HG02678 (cell line): ENCODE results near the gene KCNMA1.

ENCODE experiments used
- ATAC-seq: cut with Tn5 transposase; IDR thresholded peaks from one replicate; pipeline ENCODE4 v1.9.1; 2021; ENCODE audit warnings: mild to moderate bottlenecking, moderate library complexity; ENCODE audit not compliant: unreplicated experiment

KCNMA1 gene

GRCh38 chr10:77106676-77107075 is 530.9 kb downstream of the KCNMA1 start:
- ATAC-seq, result no peak

GRCh38 chr10:77105761-77106221 is 531.8 kb downstream of the KCNMA1 start:
- ATAC-seq, result no peak

GRCh38 chr10:77104459-77104980 is 533.1 kb downstream of the KCNMA1 start:
- no peak for ATAC-seq

- no peak for ATAC-seq
Measured at GRCh38 chr10:77103213-77103612, 534.4 kb downstream of the KCNMA1 start.

- ATAC-seq, result no peak
Measured at GRCh38 chr10:77101341-77101740, 536.3 kb downstream of the KCNMA1 start.

GRCh38 chr10:77099136-77099535 is 538.5 kb downstream of the KCNMA1 start:
- ATAC-seq, result no peak

- no peak for ATAC-seq
Measured at GRCh38 chr10:77097625-77098024, 540.0 kb downstream of the KCNMA1 start.

GRCh38 chr10:77093126-77093525 is 544.5 kb downstream of the KCNMA1 start:
- ATAC-seq, result no peak

GRCh38 chr10:77091597-77092165 is 545.9 kb downstream of the KCNMA1 start:
- no peak for ATAC-seq

- ATAC-seq, result no peak
Measured at GRCh38 chr10:77090381-77091356, 546.9 kb downstream of the KCNMA1 start.

GRCh38 chr10:77087366-77087765 is 550.2 kb downstream of the KCNMA1 start:
- ATAC-seq, result no peak

- no peak for ATAC-seq
Measured at GRCh38 chr10:77086081-77086480, 551.5 kb downstream of the KCNMA1 start.

GRCh38 chr10:77085344-77085743 is 552.3 kb downstream of the KCNMA1 start:
- ATAC-seq, result no peak

- ATAC-seq, result no peak
Measured at GRCh38 chr10:77084431-77085144, 553.0 kb downstream of the KCNMA1 start.

GRCh38 chr10:77082601-77083252 is 554.9 kb downstream of the KCNMA1 start:
- no peak for ATAC-seq

- ATAC-seq, result no peak
Measured at GRCh38 chr10:77081481-77081891, 556.1 kb downstream of the KCNMA1 start.

GRCh38 chr10:77080361-77081027 is 557.1 kb downstream of the KCNMA1 start:
- ATAC-seq, result no peak

- ATAC-seq, result no peak
Measured at GRCh38 chr10:77079592-77080300, 557.9 kb downstream of the KCNMA1 start.

- ATAC-seq, result no peak
Measured at GRCh38 chr10:77077316-77077945, 560.2 kb downstream of the KCNMA1 start.
